Right atrium auricular region (tissue), 2 donors: Measurements from ENCODE around the gene PFKFB1. TPM values are rescaled to one million over a fixed set of nuclear protein-coding genes. Genes with fewer than 3 reads are reported as not detected.

ENCODE experiments used
- DNase-seq: peaks from one replicate; pipeline ENCODE4 v3.0.0-alpha.2; 2019; ENCODE audit warnings: low spot score
- H3K27ac ChIP-seq, 2 donors: fragments of 200-600 bp; sonication (generic); 1 replicate in 1 of 2; 2 replicates in 1 of 2; pipeline ENCODE4 v1.5.1; 2016 to 2019
- H3K27me3 ChIP-seq, 2 donors: fragments of 200-600 bp; sonication (generic); one replicate each; pipeline versions ENCODE4 v1.5.1 to v1.6.0; 2017 to 2019
- H3K36me3 ChIP-seq: fragments of 200-600 bp; sonication (generic); one replicate; pipeline ENCODE4 v1.5.1; 2016
- H3K4me1 ChIP-seq, 2 donors: fragments of 200-600 bp; sonication (generic); one replicate each; pipeline versions ENCODE4 v1.5.1 to v1.6.0; 2017 to 2019
- H3K4me3 ChIP-seq, 2 donors: fragments of 200-600 bp; sonication (generic); 1 replicate in 1 of 2; 2 replicates in 1 of 2; pipeline ENCODE4 v1.5.1; 2017 to 2019; ENCODE audit warnings: mild to moderate bottlenecking in 1 of 2, moderate library complexity in 1 of 2
- H3K9me3 ChIP-seq, 2 donors: fragments of 200-600 bp; sonication (generic); one replicate each; pipeline ENCODE4 v1.5.1; 2019
- CTCF ChIP-seq, 2 donors: fragments of 200-600 bp; sonication (generic); IDR thresholded peaks; one replicate each; pipeline ENCODE4 v1.5.1; 2019; ENCODE audit warnings: antibody characterized with exemption in 2 of 2
- total RNA-seq, 2 donors: library from RNA; depleted of rRNA; stranded (reverse); fragments of >200 nt; gene quantifications; one replicate each; pipeline ENCODE4 v1.1.0, GENCODE V29; 2016

The PFKFB1 gene
- total RNA-seq, 2 donors from 2014 or later: not detected

- TF ChIP-seq CTCF (IDR thresholded peaks at IDR 0.05): peak in 1 of 2 donors; percentile 42
- H3K9me3 ChIP-seq: no peaks in the 10 kb centered on the region
- H3K4me1 ChIP-seq: peaks cover 0 to 23% of the 10 kb centered on the region in 2 donors
- DNase-seq: no peak
- no peaks in the 10 kb centered on the region for H3K27me3 ChIP-seq
- H3K27ac ChIP-seq: no peak overlapping the region
- H3K36me3 ChIP-seq: no peaks in the 10 kb centered on the region
- H3K4me3 ChIP-seq: no peak overlapping the region
These were observed 17.3 kb upstream of the PFKFB1 start for GRCh38 chrX:55011294-55011693.

- Histone ChIP-seq H3K27ac (peak overlapping the region; percentile 43 to 69), H3K4me3 (no peak overlapping the region), H3K36me3 (peaks cover 10% of the 10 kb centered on the region), H3K4me1 (peaks cover 0 to 23% of the 10 kb centered on the region in 2 donors), H3K9me3 (no peaks in the 10 kb centered on the region), H3K27me3 (no peaks in the 10 kb centered on the region)
- TF ChIP-seq CTCF (IDR thresholded peaks at IDR 0.05): no peak
- DNase-seq: no peak
These were observed 14.8 kb upstream of the PFKFB1 start for GRCh38 chrX:55008571-55009358.

GRCh38 chrX:55007656-55008055, 13.7 kb upstream of the PFKFB1 start:
- no peaks in the 10 kb centered on the region for H3K27me3 ChIP-seq
- H3K4me3 ChIP-seq: no peak overlapping the region
- H3K27ac ChIP-seq: peak overlapping the region; percentile 43 to 69
- H3K9me3 ChIP-seq: no peaks in the 10 kb centered on the region
- TF ChIP-seq CTCF (IDR thresholded peaks at IDR 0.05): no peak
- peaks cover 0 to 23% of the 10 kb centered on the region in 2 donors for H3K4me1 ChIP-seq
- H3K36me3 ChIP-seq: peaks cover 12% of the 10 kb centered on the region
- DNase-seq: peak; percentile 64

GRCh38 chrX:55006827-55007621, 13.0 kb upstream of the PFKFB1 start:
- Histone ChIP-seq H3K27me3 (no peaks in the 10 kb centered on the region), H3K4me3 (no peak overlapping the region), H3K4me1 (peaks cover 0 to 23% of the 10 kb centered on the region in 2 donors), H3K27ac (peak overlapping the region; percentile 43 to 69), H3K36me3 (peaks cover 12% of the 10 kb centered on the region), H3K9me3 (no peaks in the 10 kb centered on the region)
- TF ChIP-seq CTCF (IDR thresholded peaks at IDR 0.05): no peak
- no peak for DNase-seq

- H3K9me3 ChIP-seq: no peaks in the 10 kb centered on the region
- peaks cover 0 to 32% of the 10 kb centered on the region in 2 donors for H3K4me1 ChIP-seq
- no peak for DNase-seq
- no peak overlapping the region for H3K4me3 ChIP-seq
- no peak overlapping the region for H3K27ac ChIP-seq
- no peaks in the 10 kb centered on the region for H3K27me3 ChIP-seq
- H3K36me3 ChIP-seq: peaks cover 12% of the 10 kb centered on the region
- no peak for TF ChIP-seq CTCF (IDR thresholded peaks at IDR 0.05)
These were observed 11.3 kb upstream of the PFKFB1 start for GRCh38 chrX:55005256-55005655.
